GM23248 (cell line): Measurements from ENCODE around the gene KCNC3. TPM values are rescaled to one million over a fixed set of nuclear protein-coding genes. Genes with fewer than 3 reads are reported as not detected.
"Not testable (repeated sequence)": the region's sequence is repeated elsewhere in the genome, so short reads cannot be mapped to it uniquely, and the experiment has no call there.

ENCODE experiments used
- DNase-seq: peaks from one replicate; pipeline ENCODE4 v3.0.0-alpha.2; 2015
- H2AFZ ChIP-seq: fragments of 200-600 bp; sonication (generic); 2 replicates; pipeline ENCODE4 v1.6.1; 2016; ENCODE audit warnings: antibody characterized with exemption
- H3F3A ChIP-seq: fragments of 200-600 bp; sonication (generic); 2 replicates; pipeline ENCODE4 v1.6.1; 2016; ENCODE audit warnings: mild to moderate bottlenecking, antibody characterized with exemption, mixed run types; ENCODE audit not compliant: insufficient read depth
- H3K27ac ChIP-seq: fragments of 200-600 bp; sonication (generic); 2 replicates; pipeline ENCODE4 v1.5.1; 2016; ENCODE audit warnings: mild to moderate bottlenecking
- H3K27me3 ChIP-seq: fragments of 200-600 bp; sonication (generic); replicated peaks from 2 replicates; pipeline ENCODE4 v1.6.1; 2016; ENCODE audit warnings: mild to moderate bottlenecking; ENCODE audit not compliant: insufficient read depth
- H3K36me3 ChIP-seq: fragments of 200-600 bp; sonication (generic); 2 replicates; pipeline ENCODE4 v1.6.1; 2016; ENCODE audit warnings: low read depth, mild to moderate bottlenecking
- H3K4me1 ChIP-seq: fragments of 200-600 bp; sonication (generic); 2 replicates; pipeline ENCODE4 v1.6.1; 2016; ENCODE audit warnings: mild to moderate bottlenecking; ENCODE audit not compliant: insufficient read depth
- H3K4me2 ChIP-seq: fragments of 200-600 bp; sonication (generic); one replicate; pipeline ENCODE4 v1.6.1; 2016; ENCODE audit warnings: mild to moderate bottlenecking; ENCODE audit not compliant: unreplicated experiment
- H3K4me3 ChIP-seq: fragments of 200-600 bp; sonication (generic); 2 replicates; pipeline ENCODE4 v1.5.1; 2016; ENCODE audit warnings: mild to moderate bottlenecking
- H3K79me2 ChIP-seq: fragments of 200-600 bp; sonication (generic); 2 replicates; pipeline ENCODE4 v1.6.1; 2016; ENCODE audit warnings: mild to moderate bottlenecking; ENCODE audit not compliant: insufficient read depth
- H3K9ac ChIP-seq: fragments of 200-600 bp; sonication (generic); 2 replicates; pipeline ENCODE4 v1.6.1; 2016; ENCODE audit warnings: mild to moderate bottlenecking
- H3K9me2 ChIP-seq: fragments of 200-600 bp; sonication (generic); 2 replicates; pipeline ENCODE4 v1.6.1; 2016; ENCODE audit warnings: mixed run types, mild to moderate bottlenecking, moderate library complexity; ENCODE audit not compliant: insufficient read depth
- H3K9me3 ChIP-seq: fragments of 200-600 bp; sonication (generic); one replicate; pipeline ENCODE4 v1.6.1; 2017; ENCODE audit warnings: low read depth
- H4K20me1 ChIP-seq: fragments of 200-600 bp; sonication (generic); 2 replicates; pipeline ENCODE4 v1.6.0; 2016; ENCODE audit not compliant: insufficient read depth
- EZH2 ChIP-seq: fragments of 200-600 bp; sonication (generic); IDR thresholded peaks from 2 replicates; pipeline ENCODE4 v1.6.1; 2018; ENCODE audit warnings: antibody characterized with exemption, mild to moderate bottlenecking; ENCODE audit not compliant: insufficient read depth, poor library complexity, severe bottlenecking
- EZH2phosphoT487 ChIP-seq: fragments of 200-600 bp; sonication (generic); IDR thresholded peaks from 2 replicates; pipeline ENCODE4 v1.6.1; 2018; ENCODE audit warnings: antibody characterized with exemption, moderate library complexity, mild to moderate bottlenecking, low read depth; ENCODE audit not compliant: insufficient read depth
- WGBS, 2 experiments: methylation state at CpG; one replicate each; pipeline ENCODE4 v1.1.6; 2015 to 2017; ENCODE audit warnings: low lambda C conversion rate in 2 of 2, low coverage in 1 of 2; ENCODE audit errors: missing lambda C conversion rate in 2 of 2; 5-methylcytosine and 5-hydroxymethylcytosine counted together
- in situ Hi-C: fragments of 300-500 bp; cut with MboI; formaldehyde crosslinking; loops from 2 replicates; pipeline ENCODE4 v1.15.0; 2020
- polyA plus RNA-seq: library from polyadenylated mRNA; unstranded; fragments of >200 nt; fragmentation: Nextera tagmentation; extraction: Ambion mirVana; gene quantifications from 2 replicates; pipeline ENCODE4 v1.2.1, GENCODE V29; 2016
- total RNA-seq: library from RNA; depleted of rRNA; stranded (reverse); fragments of >200 nt; shearing (Covaris generic); gene quantifications from 2 replicates; pipeline ENCODE4 v1.2.3, GENCODE V29; 2014

KCNC3 gene
- total and polyA plus RNA-seq, 2 experiments from 2014 or later = under 0.01 to 0.04 TPM

DNA sequence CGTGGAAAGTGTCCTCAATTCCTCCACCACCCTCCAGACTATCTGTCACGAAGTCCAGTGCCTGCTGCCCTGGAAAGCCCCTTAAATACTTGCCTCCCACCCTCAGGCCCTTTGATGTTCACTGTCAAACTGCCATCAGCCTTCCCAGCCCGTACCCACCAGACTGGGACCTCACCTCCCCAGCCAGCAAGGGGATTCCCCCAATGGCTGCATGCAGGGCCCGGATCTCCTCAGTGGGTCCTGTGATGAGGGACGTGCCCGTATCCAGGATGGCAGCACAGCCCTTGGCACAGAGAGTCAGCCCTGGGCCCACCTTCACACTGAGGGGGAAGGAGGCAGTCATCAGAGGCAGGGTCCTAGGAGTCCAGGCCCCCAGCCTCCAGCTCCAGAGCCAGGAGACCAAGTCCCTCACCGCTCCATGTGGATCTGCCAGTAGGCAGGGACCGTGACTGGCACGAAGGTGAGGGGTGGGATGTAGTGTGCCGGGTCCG, 30.2 kb upstream of the KCNC3 start:
- H3K9me2 ChIP-seq = no peaks in the 10 kb centered on the region
- H3K4me1 ChIP-seq = no peaks in the 10 kb centered on the region
- 66 to 68% methylated on average over 11 of the region's 11 CpGs for WGBS, 2 experiments
- no peaks in the 10 kb centered on the region for H3F3A ChIP-seq
- no peak overlapping the region for H3K4me3 ChIP-seq
- no peaks in the 10 kb centered on the region for H3K36me3 ChIP-seq
- no peak for DNase-seq
- H3K79me2 ChIP-seq = no peaks in the 10 kb centered on the region
- in situ Hi-C loops = loop anchor here (25.0 kb wide), 2 partner anchors 428 to 553 kb away; partner anchors contain the start of genes ACP4 and KLK4
- no peaks in the 10 kb centered on the region for H3K9me3 ChIP-seq
- no peak overlapping the region for H2AFZ ChIP-seq
- H3K27ac ChIP-seq = no peak overlapping the region
- no peaks in the 10 kb centered on the region for H4K20me1 ChIP-seq
- H3K27me3 ChIP-seq = no peaks in the 10 kb centered on the region
- no peak overlapping the region for H3K4me2 ChIP-seq
- TF ChIP-seq EZH2 (no peak), EZH2phosphoT487 (no peak)
- H3K9ac ChIP-seq = no peak overlapping the region

DNA sequence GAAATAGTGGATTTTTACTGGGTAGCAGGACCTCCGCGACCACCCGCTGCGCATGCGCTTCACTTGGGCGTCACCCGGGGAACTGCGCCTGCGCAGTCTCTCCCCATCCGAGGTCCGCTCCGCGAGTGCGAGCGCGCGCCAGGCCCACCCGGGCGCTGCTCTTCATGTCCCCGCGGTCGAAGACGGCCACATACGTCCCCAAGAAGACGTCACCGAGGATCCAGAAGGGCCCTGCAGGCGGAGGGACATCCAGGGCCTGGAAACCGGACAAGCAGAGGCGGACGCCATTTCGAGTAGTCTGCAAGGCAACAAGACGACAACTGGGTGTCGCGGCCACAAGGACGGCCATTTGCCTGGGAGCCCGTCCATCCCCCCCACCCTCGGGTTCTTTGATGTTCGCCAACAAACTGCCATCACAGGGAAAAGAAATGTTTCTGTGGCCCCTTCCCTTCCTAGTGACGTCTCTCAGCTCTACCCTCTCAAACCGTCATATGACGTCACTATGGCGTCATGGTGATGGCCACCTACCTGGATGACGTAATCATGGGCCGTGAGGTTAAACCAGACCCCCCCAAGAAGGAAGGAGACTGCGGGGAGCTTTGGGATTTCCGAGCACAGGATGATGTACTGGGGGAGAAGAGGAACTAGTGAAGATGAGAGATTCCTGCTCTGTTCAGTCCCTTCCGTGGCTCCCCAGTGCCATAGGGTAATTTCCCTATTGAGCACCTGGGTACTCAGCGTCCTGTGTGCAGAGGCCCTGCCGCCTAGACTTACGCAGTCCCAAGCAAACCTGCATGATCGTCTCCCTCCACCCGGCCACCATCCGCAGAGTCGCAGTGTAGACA, 29.5 kb upstream of the KCNC3 start:
- no peak overlapping the region for H3K9ac ChIP-seq
- in situ Hi-C loops = loop anchor here (25.0 kb wide), 2 partner anchors 429 to 554 kb away; partner anchors contain the start of genes ACP4 and KLK4
- H3K79me2 ChIP-seq = no peaks in the 10 kb centered on the region
- no peak overlapping the region for H3K4me2 ChIP-seq
- H3K9me2 ChIP-seq = no peaks in the 10 kb centered on the region
- TF ChIP-seq EZH2 (no peak), EZH2phosphoT487 (no peak)
- no peaks in the 10 kb centered on the region for H3K27me3 ChIP-seq
- no peaks in the 10 kb centered on the region for H4K20me1 ChIP-seq
- no peak overlapping the region for H3K27ac ChIP-seq
- no peaks in the 10 kb centered on the region for H3K9me3 ChIP-seq
- WGBS, 2 experiments = 62 to 64% methylated on average over 43 to 54 of the region's 54 CpGs
- no peaks in the 10 kb centered on the region for H3K36me3 ChIP-seq
- H2AFZ ChIP-seq = peak overlapping the region; percentile 41; the same call in 1 of the 2 replicates
- no peaks in the 10 kb centered on the region for H3K4me1 ChIP-seq
- H3F3A ChIP-seq = no peaks in the 10 kb centered on the region
- peak; percentile 17 for DNase-seq
- 0 out of 2 replicates have a peak overlapping the region, but pooled peaks have one; percentile 32 for H3K4me3 ChIP-seq

DNA sequence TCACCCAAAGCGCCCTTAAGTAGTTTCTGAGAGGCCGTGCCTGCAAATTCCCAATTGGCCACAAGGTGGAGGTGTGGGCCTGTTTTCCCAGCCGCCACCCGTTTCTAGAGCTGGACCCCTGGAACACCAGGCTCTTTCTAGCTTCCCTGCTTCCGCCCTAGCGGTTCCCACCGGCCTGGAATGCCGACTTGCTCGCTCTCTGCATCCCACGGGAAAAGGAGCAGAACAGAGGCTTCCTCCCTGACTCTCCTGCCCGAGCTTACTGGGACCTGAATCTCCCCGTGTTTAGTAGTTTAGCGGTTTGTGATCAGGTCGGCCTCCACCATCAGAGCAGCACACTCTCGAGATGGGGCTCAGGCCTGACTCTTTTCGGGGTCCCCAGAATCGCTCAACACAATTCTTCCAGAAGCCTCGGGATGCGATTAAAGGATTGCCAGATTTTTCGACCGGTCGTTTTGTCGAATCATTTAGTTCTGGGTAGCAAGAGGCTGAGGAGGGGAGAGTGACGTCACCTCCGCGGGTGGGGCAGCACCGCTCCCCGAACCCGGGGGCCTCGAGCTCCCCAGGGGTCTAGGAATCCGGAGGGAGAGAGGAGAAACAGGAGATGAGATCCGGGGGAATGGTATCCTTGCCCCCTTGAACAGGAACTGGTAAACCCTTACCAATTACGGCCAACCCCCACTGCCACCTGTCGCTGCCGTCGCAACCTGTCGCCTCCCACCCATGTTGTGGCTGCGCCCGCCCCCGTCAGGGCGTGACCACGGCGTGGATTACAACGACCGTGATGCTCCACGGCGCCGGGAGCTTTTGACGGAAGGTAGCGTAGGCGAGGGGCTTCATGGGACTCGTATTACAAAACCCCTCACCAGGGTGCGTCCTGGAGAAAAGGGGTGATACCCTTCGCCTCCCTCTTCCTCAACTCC, 28.3 kb upstream of the KCNC3 start:
- Histone ChIP-seq H3K79me2 (no peaks in the 10 kb centered on the region), H2AFZ (peak overlapping the region; percentile 87), H3K4me1 (no peaks in the 10 kb centered on the region), H3K9me3 (no peaks in the 10 kb centered on the region), H3K36me3 (no peaks in the 10 kb centered on the region), H3F3A (no peaks in the 10 kb centered on the region), H3K9me2 (no peaks in the 10 kb centered on the region), H3K4me3 (peak overlapping the region; percentile 62), H3K27me3 (no peaks in the 10 kb centered on the region), H4K20me1 (no peaks in the 10 kb centered on the region), H3K27ac (no peak overlapping the region), H3K9ac (0 out of 2 replicates have a peak overlapping the region, but pooled peaks have one; percentile 44), H3K4me2 (peak overlapping the region; percentile 88)
- in situ Hi-C loops = loop anchor here (25.0 kb wide), 2 partner anchors 430 to 555 kb away; partner anchors contain the start of genes ACP4 and KLK4
- 29 to 33% methylated on average over 53 to 54 of the region's 54 CpGs for WGBS, 2 experiments
- TF ChIP-seq EZH2phosphoT487 (no peak), EZH2 (no peak)
- DNase-seq = peak; percentile 57

DNA sequence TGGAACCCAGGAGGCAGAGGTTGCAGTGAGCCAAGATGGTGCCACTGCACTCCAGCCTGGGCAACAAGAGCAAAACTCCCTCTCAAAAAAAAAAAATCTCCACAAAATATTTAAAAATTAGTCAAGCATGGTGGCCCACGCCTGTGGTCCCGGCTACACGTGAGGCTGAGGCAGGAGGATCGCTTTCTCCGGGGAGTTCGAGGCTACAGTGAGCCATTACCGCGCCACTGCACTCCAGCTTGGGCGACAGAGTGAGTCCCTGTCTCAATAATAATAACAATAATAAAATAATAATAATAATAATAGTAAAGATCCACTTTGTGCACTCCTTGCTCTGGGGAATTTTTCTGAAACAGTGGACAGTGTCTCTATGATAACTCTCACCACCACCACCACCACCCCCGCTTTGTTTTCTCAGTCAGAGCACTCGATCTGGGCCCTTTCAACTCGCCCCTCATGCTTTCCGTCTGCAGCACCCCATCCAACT, 27.6 kb upstream of the KCNC3 start:
- H4K20me1 ChIP-seq = no peaks in the 10 kb centered on the region
- H3F3A ChIP-seq = no peaks in the 10 kb centered on the region
- H3K4me2 ChIP-seq = peak overlapping the region; percentile 88
- no peaks in the 10 kb centered on the region for H3K9me3 ChIP-seq
- H3K36me3 ChIP-seq = no peaks in the 10 kb centered on the region
- H3K27ac ChIP-seq = no peak overlapping the region
- H3K4me3 ChIP-seq = no peak overlapping the region
- no peaks in the 10 kb centered on the region for H3K79me2 ChIP-seq
- H3K9me2 ChIP-seq = no peaks in the 10 kb centered on the region
- H2AFZ ChIP-seq = no peak overlapping the region
- in situ Hi-C loops = loop anchor here (25.0 kb wide), 2 partner anchors 431 to 556 kb away; partner anchors contain the start of genes ACP4 and KLK4
- no peak for DNase-seq
- H3K27me3 ChIP-seq = 0 out of 2 replicates have a peak, but pooled peaks cover 3% of the 10 kb centered on the region
- TF ChIP-seq EZH2phosphoT487 (no peak), EZH2 (no peak)
- WGBS, 2 experiments = 29 to 32% methylated on average over 13 of the region's 13 CpGs
- H3K4me1 ChIP-seq = no peaks in the 10 kb centered on the region
- no peak overlapping the region for H3K9ac ChIP-seq

DNA sequence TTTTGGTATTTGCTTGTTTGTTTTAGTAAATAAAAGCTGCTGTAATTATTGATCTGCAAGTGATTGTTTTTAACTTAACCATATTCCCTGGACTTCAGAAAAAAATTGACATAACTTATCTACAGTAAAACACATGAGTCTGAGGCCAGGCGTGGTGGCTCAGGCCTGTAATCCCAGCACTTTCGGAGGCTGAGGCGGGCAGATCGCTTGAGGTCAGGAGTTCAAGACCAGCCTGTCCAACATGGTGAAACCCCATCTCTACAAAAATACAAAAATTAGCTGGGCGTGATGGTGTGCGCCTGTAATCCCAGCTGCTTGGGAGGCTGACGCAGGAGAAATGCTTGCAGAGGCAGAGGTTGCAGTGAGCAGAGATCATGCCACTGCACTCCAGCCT, 24.3 kb upstream of the KCNC3 start:
- H3F3A ChIP-seq, H3K4me1 ChIP-seq, H3K36me3 ChIP-seq, H4K20me1 ChIP-seq, H3K9me2 ChIP-seq, H3K79me2 ChIP-seq, H3K27ac ChIP-seq, H3K4me3 ChIP-seq, H3K4me2 ChIP-seq, H2AFZ ChIP-seq, H3K27me3 ChIP-seq, DNase-seq, H3K9me3 ChIP-seq, H3K9ac ChIP-seq: not testable (repeated sequence)
- WGBS, 2 experiments = 54 to 64% methylated on average over 7 of the region's 7 CpGs
- in situ Hi-C loops = loop anchor here (25.0 kb wide), 2 partner anchors 434 to 559 kb away; partner anchors contain the start of genes ACP4 and KLK4
